ENCODE data around the gene MRPL52.
A peak's percentile ranks its signal among the peaks of the same experiment; 100 is the strongest.
"Not testable (repeated sequence)": the region's sequence is repeated elsewhere in the genome, so short reads cannot be mapped to it uniquely, and the experiment has no call there.

Gene MRPL52

DNA sequence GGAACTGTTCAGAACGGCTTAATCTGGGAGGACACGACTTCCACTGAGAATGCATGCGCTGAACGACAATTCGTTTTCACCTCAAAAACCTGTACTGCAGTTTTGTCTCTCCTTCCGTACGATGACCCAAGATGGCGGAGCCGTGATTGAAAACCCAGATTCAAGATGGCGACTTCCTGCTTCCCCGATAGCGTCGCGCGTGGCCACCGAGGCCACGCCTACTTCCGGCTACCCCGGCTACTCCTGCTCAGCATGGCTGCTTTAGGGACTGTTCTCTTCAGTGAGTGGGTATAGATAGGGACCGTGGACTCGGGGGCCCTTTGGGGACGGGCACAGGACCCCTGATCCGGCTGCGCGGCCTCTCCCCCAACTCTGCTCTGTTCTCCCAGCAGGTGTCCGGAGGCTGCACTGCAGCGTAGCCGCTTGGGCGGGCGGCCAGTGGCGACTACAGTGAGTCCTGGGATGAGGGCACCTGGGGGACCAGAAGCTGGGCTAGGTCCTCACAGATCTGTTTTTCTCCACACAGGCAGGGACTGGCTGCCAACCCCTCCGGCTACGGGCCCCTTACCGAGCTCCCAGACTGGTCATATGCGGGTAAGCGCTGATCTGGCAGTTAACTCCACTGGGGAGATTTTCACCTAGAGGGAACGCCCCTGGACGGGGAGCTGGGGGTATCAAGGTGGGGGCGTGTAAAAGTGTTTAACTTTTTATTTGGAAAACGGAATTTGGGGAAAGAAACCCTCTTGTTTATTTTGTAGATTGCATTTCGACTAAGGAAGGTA lies at the start of gene MRPL52:
MRPL52 (plus strand) TSS at position 227 of the 782 bp plus-strand sequence; CDS start at position 253, 26 bp downstream.
- DNase-seq, result peak; percentile 89

DNA sequence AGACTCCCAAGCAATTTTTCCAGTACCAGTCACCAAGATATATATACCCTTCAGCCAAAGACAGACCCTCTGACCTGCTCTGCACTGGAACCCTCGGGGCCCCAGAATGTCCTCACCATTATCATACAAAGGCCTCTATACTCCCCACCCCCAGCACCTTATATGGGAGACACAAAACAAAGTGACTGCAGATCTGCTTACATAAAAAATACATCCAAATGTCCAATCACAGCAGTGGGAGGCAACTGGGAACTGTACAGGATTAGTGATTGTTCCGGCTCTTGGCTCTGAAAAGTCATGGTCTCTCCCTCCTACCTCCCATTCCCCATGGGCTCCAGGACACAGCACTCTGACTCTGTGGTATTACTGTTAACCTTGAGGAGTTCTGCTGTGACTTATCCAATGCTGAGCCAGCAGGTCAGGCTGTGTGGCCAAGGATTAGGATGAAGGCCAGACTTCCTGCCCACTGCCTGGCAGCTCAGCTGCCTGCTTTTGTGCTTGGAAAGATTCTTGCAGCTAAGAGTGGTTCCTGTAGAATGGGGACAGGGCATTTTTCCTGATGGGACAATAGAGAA lies 49.5 kb upstream of the MRPL52 start:
- DNase-seq, result no peak

DNA sequence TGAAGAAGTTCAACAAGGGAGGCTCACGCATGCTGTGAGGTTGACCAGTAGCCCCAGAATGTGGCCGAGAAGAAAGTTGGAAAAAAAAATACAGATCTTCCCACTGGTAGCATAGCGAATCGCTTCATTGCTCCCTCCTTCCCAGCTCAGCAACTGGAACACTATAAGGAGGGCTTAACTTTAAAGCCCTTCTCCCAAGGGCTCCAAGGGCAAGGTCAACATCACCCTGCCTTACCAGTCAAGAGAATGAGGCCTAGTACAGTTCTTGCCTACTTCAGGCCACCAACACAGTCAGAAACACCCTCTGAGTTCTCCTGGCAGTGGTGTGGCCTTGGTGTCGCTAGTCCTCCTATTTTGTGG lies 48.8 kb upstream of the MRPL52 start:
- DNase-seq, result no peak

DNA sequence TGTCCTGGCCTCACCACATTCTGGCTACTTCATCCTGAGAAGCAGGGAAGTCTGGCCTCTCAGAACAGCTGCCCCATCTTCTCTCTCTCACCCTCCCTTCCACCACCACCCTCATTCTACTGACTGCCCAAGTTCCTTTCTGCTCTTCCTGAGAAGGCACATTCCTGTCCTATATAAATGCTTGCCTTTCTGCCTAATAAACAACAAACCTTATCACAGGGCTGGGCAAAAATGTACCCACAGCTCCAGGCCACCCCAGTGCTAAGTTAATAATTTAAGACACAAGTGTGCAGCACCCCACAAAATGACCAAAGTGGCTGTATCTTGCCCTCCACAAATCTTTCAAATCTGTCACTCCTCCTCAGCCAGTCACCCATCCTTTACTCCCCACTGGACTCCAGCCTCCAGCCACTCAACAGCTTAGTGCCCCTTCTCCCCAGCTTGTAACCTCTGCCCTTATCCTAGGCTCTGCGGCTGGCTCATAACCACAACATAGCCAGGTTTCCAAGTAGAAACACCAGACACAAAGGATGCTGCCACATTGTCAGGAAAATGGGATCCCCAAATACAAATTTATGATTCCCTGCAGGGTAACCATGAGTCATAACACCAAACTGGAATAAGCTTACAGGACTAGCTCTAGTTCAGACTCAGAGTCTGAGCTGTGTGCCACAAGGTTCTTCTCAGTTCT lies 48.2 kb upstream of the MRPL52 start:
- no peak for DNase-seq

DNA sequence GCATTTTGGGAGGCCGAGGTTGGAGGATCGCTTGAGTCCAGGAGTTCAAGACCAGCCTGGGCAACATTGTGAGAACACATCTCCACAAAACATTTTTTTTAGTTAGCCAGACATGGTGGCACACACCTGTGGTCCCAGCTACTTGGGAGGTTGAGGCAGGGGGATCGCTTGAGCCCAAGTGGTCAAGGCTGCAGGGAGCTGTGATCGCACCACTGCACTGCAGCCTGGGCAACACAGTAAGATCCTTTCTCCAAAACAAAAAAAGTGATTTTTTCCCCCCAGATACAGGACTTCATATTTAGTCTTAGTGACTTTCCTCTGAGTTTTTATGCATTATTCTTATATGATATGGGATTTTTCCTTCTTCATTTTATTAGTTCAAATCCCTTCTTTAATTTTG lies 43.0 kb upstream of the MRPL52 start:
- no peak for DNase-seq

DNA sequence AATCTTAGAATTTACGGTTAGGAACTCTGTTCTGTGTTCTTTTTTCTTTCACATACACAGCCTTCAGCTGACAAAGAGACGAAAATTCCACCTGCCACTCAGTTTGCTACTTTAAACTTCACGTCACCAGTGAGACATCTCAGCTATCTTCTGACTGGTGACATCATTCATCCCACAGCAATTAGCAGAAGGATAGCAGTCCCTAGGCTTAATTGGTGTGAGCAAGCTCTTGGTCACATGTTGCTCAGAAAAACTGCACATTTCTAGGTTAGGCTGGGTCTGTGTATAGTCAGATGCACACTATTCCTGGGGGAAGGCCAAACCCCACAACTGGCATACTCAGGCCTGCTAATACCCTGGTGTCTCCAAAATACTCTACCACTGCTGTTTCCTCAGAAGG lies 38.4 kb upstream of the MRPL52 start:
- DNase-seq, result no peak

DNA sequence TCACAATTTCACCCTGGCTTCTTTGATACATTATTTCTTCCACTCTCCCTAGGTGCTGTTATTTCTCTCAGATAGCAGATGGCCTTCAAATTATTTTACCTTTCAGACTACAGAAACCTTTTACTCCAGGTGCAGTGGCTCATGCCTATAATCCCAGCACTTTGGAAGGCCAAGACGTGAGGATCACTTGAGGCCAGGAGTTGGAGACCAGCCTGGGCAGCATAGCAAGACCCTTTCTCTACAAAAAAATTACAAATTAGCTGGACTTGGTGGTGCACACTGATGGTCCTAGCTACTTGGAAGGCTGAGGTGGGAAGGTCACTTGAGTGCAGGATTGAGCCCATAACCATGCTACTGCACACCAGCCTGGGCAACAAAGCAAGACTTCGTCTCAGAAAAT lies 37.5 kb upstream of the MRPL52 start:
- no peak for DNase-seq

DNA sequence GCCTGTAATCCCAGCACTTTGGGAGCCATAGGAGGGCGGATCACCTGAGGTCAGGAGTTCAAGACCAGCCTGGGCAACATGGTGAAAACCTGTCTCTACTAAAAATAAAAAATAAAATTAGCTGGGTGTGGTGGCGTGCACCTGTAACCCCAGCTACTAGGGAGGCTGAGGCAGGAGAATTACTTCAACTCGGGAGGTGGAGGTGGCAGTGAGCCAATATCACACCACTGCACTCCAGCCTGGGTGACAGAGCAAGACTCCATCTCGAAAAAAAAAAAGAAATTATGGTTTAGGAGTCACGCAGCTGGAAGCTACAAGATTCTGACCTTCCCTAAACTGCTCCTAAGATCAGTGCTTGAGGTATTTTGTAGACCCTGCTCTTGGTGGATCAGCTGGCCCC lies 36.1 kb upstream of the MRPL52 start:
- not testable (repeated sequence) for DNase-seq

DNA sequence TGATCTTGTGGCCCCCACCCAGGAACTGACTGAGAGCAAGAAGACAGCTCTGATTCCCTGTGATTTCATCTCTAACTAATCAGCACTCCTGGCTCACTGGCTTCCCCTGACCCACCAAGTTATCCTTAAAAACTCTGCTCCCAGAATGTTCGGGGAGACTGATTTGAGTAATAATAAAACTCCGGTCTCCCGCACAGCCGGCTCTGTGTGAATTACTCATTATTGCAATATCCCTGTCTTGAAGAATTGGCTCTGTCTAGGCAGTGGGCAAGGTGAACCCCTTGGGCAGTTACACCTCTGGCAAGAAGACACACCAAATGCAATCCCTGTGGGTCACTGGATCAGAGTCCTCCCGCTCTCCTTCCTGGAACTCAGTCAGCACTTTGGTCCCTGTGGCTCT lies 35.7 kb upstream of the MRPL52 start:
- DNase-seq, result no peak

DNA sequence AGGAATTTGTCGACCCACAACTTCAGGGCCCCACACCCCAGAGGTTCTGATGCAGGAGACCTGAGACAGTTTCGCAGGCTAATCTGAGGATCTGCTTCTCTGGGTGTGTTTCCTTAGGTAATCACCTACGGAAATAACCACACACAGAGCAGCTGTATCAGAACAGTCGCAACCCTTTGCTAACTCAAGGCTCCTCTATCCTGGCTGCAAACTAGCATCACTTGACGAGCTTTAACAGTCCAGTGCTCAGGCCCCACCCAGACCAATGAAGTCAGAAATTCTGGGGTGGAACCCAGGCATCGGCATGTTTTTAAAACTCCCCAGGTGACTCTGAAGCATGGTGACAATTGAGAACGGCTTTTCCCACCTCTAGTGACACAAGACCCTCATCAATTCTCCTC lies 35.1 kb upstream of the MRPL52 start:
- DNase-seq, result no peak

DNA sequence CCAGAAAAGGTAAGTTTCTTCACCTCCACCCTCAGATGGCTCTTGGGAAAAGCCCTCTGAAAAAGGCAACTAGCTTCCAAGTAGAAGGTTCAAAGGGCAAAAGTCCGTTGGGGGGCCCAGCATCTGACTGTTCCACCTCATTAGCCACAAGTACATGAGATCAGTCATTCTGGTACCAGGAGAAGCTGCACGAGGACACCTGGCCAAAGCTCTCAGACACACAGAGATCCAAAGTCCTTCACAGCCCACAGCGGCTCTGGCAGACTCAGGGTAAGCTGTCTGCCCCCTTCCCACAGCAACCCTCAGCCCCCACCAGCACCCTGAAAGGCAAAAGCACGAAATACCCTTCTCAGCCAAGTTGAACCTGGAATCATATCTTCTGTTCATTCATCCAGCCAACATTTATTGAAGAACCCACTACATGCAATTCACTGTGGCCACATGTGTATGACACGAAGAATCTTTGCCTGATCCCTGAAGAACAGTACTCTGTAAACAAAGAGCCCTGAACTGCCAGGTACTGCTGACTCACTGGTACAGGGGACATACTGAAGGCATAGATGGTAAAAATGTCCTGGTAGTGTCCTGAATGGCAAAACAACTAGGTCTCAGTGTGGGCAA lies 33.5 kb upstream of the MRPL52 start:
- DNase-seq, result no peak

DNA sequence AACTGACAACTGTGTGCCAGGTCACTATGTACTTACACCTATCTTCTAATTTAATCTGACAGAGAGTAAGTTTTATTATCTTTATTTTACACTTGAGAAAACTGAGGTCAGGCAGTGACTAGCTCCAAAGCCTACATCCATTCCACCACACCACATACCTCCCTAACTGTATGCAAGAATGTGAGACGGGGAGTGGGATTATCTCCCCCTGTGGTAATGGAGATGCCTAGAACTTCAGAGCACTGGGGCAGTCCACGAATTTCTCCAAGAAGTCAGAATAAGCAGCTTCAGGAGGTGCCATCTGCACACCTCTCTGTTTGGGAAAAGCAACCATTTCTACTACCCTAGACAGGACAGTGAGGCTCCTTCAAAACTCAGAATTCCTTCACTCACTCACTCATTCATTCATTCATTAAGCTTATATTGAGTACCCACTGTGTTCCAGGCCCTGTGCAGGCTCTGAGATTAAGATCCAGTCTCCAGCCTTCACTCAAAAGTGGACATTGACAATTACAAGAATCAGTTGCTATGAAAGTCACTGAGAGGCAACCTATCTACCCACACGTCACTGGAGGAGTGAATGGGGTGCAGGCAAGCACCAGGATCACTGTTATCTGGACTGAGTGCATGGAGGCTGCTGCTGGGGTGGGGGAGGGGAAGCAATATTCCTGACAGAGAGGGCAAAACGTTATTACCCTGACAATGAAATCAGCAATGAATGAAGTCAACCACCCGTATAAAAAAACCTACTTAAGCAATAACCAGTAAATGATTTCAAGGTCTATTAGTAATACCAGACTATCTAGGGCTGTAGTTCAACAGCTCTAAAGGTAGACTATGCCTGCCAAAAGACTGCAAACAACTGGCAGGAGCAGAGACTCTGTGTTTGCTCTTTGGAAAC lies 32.4 kb upstream of the MRPL52 start:
- no peak for DNase-seq

DNA sequence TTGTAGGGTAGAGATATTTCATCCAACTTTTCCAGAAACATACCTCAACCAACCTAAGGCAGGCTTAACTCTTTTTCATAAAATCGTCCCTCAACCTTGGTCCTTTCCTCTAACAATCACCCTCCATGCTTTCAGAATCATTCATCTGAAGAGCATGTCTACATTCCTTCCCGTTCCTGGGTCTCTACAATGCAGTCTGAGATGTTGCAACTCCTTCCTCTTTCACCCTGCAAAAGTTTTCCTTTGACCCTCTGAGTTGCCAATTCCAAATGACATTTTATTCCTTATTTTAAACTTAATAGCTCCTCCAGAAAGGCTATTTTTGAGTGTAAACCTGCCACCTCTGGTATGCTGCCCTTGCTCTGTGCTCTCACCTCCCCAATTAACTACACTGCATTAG lies 31.2 kb upstream of the MRPL52 start:
- DNase-seq, result no peak

DNA sequence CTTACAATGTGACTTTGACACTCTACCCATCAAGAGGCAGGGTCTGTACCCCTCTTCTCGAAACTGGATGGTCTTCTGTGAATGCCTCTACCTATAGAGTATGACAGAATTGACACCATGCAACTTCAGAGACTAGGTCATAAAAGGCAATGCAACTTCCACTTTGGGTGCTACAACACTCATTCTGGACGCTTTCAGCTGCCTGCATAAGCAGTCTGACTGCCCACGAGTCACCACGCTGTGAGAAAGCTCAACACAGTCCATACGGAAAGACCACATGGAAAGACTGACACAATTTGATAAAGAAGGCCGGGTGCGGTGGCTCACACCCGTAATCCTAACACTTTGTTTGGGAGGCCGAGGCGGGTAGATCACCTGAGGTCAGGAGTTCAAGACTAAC lies 29.3 kb upstream of the MRPL52 start:
- no peak for DNase-seq

DNA sequence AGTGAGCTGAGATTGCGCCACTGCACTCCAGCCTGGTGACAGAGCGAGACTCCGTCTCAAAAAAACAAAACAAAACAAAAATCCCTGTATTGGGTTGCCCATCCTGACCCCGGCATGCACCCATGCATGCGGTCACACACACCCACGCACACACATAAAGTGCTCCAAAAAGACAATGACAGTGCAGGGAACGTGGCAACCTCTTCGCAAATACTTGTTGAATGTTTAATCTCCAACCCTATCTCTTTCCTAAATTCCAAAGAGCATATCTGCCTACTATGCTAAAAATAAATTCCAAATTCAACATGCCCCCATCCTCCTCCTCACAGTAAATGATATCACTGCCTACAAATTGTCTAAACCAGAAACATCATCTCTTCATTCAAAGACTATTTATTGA lies 28.0 kb upstream of the MRPL52 start:
- no peak for DNase-seq

DNA sequence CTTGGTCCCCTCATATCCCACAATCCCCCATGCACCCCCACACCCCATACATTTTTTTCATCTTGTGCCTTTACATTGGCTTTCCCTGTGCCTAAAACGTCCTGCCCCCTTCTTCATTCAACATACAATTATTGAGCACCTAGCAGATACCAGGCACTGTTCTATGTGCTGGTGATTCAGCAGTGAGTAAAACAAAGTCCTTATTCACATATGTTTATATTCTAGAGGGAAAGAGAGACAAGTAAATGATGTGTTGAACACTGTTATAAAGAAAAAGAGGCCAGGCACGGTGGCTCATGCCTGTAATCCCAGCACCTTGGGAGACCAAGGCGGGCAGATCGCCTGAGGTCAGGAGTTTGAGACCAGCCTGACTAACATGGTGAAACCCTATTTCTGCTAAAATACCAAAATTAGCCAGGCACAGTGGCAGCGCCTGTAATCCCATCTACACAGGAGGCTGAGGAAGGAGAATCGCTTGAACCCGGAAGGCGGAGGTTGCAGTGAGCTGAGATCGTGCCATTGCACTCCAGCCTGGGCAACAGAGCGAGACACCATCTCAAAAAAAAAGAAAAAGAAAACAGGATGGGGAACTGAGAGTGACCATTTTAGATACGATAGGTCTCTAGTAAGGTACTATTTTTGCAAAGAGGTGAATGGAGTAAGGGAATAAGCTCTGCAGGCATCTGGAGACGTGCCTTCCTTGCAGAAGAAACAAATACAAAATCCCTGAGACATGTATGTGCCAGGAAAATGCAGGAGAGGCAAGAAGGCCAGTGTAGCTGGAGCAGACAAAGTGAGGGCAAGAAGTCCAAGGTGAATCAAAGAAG lies 26.6 kb upstream of the MRPL52 start:
- DNase-seq, result no peak

DNA sequence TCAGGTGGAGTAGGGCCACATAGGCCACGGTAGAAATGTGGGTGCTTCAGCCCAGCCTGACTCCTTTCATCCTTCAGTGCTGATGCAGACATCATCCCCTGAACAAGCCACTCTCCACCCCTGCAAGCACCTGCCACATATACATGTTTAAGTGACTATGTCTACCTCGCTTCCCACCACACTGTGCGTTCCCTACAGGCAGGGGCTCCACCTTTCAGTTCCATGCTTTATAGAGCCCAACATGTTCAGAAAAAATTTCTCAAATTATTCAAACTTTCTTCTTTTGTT lies 26.1 kb upstream of the MRPL52 start:
- no peak for DNase-seq

DNA sequence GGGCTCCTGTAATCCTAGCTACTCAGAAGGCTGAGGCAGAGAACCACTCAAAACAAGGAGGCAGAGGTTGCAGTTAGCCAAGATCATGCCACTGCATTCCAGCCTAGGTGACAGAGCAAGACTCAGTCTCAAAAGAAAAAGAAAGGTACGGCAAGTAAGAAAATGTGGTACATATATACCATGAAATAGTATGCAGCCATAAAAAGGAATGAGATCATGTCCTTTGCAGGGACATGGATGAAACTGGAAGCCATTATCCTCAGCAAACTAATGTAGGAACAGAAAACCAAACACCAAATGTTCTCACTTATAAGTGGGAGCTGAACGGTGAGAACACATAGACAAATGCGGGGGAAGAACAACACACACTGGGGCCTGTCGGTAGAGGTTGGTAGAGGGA lies 24.5 kb upstream of the MRPL52 start:
- DNase-seq, result not testable (repeated sequence)

DNA sequence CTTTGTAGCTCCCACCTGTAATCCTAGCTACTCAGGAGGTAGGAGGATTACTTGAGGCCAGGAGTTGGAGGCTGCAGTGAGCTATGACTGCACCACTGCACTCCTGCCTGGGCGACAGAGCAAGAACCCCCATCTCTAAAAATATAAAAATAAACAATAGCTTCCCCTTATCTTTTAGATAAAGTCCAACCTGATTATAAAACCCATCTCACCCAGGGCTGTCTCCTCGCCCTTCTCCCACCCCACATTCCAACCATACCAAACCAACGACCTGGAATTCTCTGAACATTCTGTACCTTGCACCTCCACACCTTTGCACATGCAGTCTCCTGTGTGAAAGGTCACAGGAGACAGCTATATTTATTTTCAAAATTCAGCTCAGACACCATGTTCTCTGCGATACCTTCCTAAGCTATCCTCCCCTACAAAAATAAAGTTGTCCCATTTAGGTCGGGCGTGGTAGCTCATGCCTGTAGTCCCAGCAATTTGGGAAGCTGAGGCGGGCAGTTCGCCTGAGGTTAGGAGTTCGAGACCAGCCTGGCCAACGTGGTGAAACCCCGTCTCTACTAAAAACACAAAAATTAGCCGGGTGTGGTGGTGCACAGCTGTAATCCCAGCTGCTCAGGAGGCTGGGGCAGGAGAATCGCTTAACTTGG lies 22.1 kb upstream of the MRPL52 start:
- no peak for DNase-seq

DNA sequence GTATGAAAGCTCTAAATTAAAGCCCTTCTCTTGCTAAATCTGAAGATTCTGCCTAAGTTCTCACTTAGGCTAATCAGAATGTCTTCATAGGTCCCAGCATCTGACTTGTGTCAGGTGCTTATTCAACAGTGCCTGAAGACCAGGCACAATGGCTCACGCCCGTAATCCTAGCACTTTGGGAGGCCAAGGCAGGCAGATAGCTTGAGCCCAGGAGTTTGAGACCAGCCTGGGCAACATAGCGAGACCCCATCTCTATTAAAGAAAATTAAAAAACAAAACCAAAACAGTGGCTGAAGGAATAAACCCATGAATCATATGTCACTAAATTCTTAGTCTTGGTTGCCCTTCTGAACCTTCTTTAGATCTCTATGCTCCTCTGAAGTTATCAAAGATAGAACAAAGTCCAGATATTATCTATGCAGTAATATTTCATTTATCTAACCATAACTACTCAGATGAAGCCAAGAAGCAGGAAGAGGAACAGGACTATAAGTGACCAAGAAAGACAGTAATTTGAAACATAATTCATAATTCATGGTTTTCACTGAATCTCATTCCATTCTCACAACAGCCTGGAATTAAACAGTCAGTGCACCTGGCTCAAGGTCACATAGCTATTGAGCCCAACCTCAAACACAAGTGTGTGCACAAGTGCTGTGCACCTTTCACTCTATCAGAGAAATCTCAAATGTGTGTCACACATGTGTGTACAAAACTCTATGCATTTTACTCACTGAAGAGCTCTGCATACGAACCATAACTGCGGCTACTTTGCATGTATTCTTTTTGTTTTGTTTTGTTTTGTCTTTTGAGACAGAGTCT lies 21.1 kb upstream of the MRPL52 start:
- DNase-seq, result no peak

DNA sequence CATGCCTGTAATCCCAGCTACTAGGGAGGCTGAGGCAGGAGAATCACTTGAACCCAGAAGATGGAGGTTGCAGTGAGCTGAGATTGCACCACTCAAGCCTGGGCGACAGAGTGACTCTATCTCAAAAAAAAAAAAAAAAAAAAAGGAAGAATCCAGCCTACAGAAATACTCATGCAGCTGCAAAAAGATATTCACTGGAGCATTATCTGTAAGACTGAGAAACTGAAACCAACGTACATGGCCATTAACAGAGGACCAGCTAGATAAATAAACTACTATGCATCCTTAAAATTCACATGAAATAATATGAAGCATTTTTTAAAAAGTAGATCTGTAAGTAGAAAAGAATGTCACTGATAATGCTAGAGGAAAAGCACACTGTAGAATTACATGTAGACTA lies 18.0 kb upstream of the MRPL52 start:
- DNase-seq, result no peak

Measured in stimulated activated CD4-positive, alpha-beta T cell treated with anti-CD3 and anti-CD28 coated beads, Interleukin-1b, Interleukin-23, amount 100 ng/mL, for 48 hours (primary cell).